Measurements from ENCODE around the gene ABCA5. TPM values are rescaled to one million over a fixed set of nuclear protein-coding genes. Genes with fewer than 3 reads are reported as not detected.
A peak's percentile ranks its signal among the peaks of the same experiment; 100 is the strongest.
"Not testable (repeated sequence)": the region's sequence is repeated elsewhere in the genome, so short reads cannot be mapped to it uniquely, and the experiment has no call there.

The ABCA5 gene
- total and polyA plus RNA-seq, 7 donors = 8.7 to 81.5 (median 54.9) TPM

- Histone ChIP-seq H3K4me1 (no peaks in the 10 kb centered on the region), H3K27ac (no peak overlapping the region), H3K9me3 (peaks cover 3% of the 10 kb centered on the region), H3K36me3 (ENCODE audit: insufficient read depth in 1 of 2, low read depth in 1 of 2) (peaks cover 4 to 79% of the 10 kb centered on the region in 2 donors), H3K27me3 (ENCODE audit: insufficient read depth in 3 of 3, low read length in 2 of 3) (no peaks in the 10 kb centered on the region), H3K4me3 (no peak overlapping the region)
- intact Hi-C loops (cut with DNase I) = loop anchor here in 1 of 2 donors (10.0 kb wide), 1 partner anchor 127 kb away; no protein-coding TSS in a partner anchor
- TF ChIP-seq, protein P1, sequence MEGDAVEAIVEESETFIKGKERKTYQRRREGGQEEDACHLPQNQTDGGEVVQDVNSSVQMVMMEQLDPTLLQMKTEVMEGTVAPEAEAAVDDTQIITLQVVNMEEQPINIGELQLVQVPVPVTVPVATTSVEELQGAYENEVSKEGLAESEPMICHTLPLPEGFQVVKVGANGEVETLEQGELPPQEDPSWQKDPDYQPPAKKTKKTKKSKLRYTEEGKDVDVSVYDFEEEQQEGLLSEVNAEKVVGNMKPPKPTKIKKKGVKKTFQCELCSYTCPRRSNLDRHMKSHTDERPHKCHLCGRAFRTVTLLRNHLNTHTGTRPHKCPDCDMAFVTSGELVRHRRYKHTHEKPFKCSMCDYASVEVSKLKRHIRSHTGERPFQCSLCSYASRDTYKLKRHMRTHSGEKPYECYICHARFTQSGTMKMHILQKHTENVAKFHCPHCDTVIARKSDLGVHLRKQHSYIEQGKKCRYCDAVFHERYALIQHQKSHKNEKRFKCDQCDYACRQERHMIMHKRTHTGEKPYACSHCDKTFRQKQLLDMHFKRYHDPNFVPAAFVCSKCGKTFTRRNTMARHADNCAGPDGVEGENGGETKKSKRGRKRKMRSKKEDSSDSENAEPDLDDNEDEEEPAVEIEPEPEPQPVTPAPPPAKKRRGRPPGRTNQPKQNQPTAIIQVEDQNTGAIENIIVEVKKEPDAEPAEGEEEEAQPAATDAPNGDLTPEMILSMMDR (IDR thresholded peaks at IDR 0.05) = no peak
- WGBS, 3 donors = 92 to 94% (median 93%) methylated on average over 3 of the region's 3 CpGs
- ATAC-seq (no peak), DNase-seq (no peak)
These were observed 44.9 kb downstream of the ABCA5 start for GRCh38 chr17:69282002-69282401.

DNA sequence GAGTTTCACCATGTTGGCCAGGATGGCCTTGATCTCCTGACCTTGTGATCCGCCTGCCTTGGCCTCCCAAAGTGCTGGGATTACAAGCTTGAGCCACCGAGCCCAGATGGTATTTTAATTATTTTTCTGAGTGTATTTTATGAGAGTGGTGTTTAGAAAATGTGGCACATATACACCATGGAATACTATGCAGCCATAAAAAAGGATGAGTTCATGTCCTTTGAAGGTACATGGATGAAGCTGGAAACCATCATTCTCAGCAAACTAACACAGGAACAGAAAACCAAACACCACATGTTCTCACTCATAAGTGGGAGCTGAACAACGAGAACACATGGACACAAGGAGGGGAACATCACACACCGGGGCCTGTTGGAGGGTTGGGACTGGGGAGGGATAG, 50.7 kb downstream of the ABCA5 start:
- H3K4me3 ChIP-seq; H3K27ac ChIP-seq; intact Hi-C loops (cut with DNase I); H3K4me1 ChIP-seq; DNase-seq; H3K27me3 ChIP-seq (ENCODE audit: insufficient read depth in 3 of 3, low read length in 2 of 3); ATAC-seq; H3K9me3 ChIP-seq: not testable (repeated sequence)
- H3K36me3 ChIP-seq (ENCODE audit: insufficient read depth in 1 of 2, low read depth in 1 of 2) = peaks cover 0 to 68% of the 10 kb centered on the region in 2 donors
- WGBS, 3 donors = 93 to 98% (median 97%) methylated on average over 4 of the region's 4 CpGs

DNA sequence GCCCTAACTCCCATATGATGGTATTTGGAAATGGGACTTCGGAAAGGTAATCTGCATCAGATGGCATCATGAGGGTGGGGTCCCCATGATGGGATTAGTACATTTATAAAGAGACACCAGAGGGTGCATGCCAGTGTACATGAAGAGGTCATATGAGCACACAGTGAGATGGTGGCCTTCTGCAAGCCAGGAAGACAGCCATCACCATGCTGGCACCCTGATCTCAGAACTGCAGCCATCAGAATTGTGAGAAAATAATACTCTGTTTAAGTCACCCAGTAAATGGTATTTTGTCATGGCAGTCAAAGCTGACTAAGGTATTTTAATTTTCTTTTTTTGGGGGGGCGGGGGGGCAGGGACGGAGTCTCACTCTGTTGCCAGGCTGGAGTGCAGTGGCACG, 51.2 kb downstream of the ABCA5 start:
- TF ChIP-seq, protein P1 (IDR thresholded peaks at IDR 0.05) = no peak
- no peak overlapping the region for H3K4me3 ChIP-seq
- peaks cover 0 to 66% of the 10 kb centered on the region in 2 donors for H3K36me3 ChIP-seq (ENCODE audit: insufficient read depth in 1 of 2, low read depth in 1 of 2)
- WGBS, 3 donors = 96 to 98% (median 96%) methylated on average over 4 of the region's 4 CpGs
- H3K9me3 ChIP-seq = no peaks in the 10 kb centered on the region
- no peak for DNase-seq
- ATAC-seq = no peak
- H3K4me1 ChIP-seq = peaks cover 5% of the 10 kb centered on the region
- H3K27ac ChIP-seq = no peak overlapping the region
- intact Hi-C loops (cut with DNase I) = no loop called here
- H3K27me3 ChIP-seq (ENCODE audit: insufficient read depth in 3 of 3, low read length in 2 of 3) = no peaks in the 10 kb centered on the region

DNA sequence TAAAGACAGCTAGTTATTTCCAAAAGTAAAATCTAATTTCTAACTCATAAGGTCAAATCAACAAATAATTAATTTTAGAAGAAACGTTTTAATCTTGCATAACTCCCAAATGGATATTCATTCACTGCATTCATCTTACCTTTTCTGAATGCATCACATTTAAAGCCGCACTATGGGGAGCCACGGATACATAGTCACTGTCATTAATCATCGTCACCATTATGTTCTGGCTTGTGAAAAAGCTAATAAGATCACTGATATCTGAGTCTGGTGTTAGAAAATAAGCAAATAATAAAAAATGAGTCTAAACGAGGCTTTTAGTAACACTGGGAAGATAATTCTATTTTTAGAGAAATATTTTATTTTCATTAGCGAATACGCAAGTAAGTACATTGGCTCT, 55.9 kb downstream of the ABCA5 start:
- TF ChIP-seq, protein P1 (IDR thresholded peaks at IDR 0.05) = no peak
- Histone ChIP-seq H3K27ac (no peak overlapping the region), H3K4me3 (no peak overlapping the region), H3K4me1 (peaks cover 23% of the 10 kb centered on the region), H3K27me3 (ENCODE audit: insufficient read depth in 3 of 3, low read length in 2 of 3) (no peaks in the 10 kb centered on the region), H3K36me3 (ENCODE audit: insufficient read depth in 1 of 2, low read depth in 1 of 2) (peaks cover 0 to 49% of the 10 kb centered on the region in 2 donors), H3K9me3 (no peaks in the 10 kb centered on the region)
- 75 to 88% (median 80%) methylated on average over 7 of the region's 7 CpGs for WGBS, 3 donors
- intact Hi-C loops (cut with DNase I) = no loop called here
- ATAC-seq (no peak), DNase-seq (no peak)

DNA sequence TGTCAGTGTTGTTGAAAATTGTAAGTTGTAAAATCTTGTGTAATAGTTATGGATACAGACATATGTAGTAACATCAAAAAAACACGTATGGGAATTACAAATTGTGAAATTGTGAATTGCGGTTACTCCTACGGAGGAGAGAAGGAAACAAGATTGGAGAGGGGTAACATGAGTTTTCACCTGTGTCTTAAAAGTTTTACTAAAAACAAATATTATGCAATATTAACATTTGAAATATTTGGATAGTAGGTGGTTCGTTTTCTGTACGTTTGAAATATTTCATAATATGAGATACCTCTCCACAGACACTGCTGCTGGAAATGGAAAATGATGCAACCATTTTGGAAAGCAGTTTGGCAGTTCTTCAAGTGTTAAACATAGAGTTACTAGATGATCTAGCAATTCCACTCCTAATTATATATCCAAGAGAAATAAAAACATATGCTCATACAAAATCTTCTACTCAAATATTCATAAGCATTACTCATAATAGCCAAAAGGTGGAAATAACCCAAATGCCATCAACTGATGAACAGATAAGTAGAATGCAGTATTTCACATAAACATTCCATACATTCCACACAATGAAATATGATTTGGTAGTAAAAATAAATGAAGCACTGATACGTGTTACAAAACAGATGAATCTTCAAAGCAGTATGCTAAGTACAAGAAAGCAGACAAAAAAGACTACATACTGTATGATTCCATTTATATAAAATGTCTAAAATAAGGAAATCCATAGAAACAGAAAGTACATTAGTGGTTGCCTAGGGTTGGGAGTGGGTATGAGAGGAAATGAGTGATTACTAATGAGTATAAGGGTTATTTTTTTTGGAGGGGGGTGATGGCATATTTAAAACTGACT, 57.6 kb downstream of the ABCA5 start:
- DNase-seq = no peak
- WGBS, 3 donors = 40 to 56% (median 50%) methylated on average over 6 of the region's 6 CpGs
- TF ChIP-seq, protein P1 (IDR thresholded peaks at IDR 0.05) = no peak
- peak; percentile 50 to 88 (median 82) for ATAC-seq
- Histone ChIP-seq H3K4me1 (peaks cover 23% of the 10 kb centered on the region), H3K36me3 (ENCODE audit: insufficient read depth in 1 of 2, low read depth in 1 of 2) (peaks cover 0 to 50% of the 10 kb centered on the region in 2 donors), H3K4me3 (peak overlapping the region; percentile 12), H3K27me3 (ENCODE audit: insufficient read depth in 3 of 3, low read length in 2 of 3) (no peaks in the 10 kb centered on the region), H3K9me3 (no peaks in the 10 kb centered on the region), H3K27ac (peak overlapping the region; percentile 50)
- intact Hi-C loops (cut with DNase I) = no loop called here
